Measurements from ENCODE around the gene RELN. TPM values are rescaled to one million over a fixed set of nuclear protein-coding genes. Genes with fewer than 3 reads are reported as not detected.

Gene RELN
- total and polyA plus RNA-seq, 2 donors: 0.28 to 0.96 TPM

DNA sequence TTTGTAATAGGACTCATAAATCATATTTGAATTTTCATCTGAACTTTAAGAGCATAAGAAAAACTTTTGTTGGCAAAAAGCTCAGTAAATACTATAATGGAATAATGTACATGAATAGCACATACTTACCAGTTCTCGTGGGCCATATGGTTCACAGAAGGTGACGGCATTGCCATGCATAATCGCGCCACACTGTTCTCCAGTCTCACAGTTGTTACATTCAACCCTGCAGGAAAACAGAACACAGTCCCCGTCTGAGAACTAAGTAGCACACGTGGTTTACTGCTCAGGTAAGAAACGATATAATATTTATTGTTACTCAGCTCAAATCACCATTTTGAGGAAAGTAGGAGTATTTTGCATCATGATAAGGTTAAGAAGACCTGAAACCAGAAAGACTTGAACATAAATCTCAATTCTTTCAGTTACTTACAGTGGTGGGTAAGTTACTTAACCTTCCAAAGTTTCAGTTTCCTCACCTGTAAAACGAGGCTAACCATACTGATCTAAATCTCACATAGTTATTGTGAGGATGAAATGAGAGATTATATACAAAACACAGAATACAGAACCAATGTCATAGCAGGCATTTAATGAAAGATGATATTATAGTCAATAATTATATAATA is 261.4 kb downstream of the RELN start:
- no peak for DNase-seq (ENCODE audit: low read depth in 6 of 9, low spot score in 9 of 9)
- Histone ChIP-seq H3K9me3 (ENCODE audit: control insufficient read depth in 2 of 2, insufficient read depth in 1 of 2, low read length in 1 of 2) (no peaks in the 10 kb centered on the region), H3K27me3 (ENCODE audit: control insufficient read depth in 2 of 2, insufficient read depth in 1 of 2, low read length in 1 of 2) (no peaks in the 10 kb centered on the region), H3K4me1 (ENCODE audit: control insufficient read depth in 2 of 2, insufficient read depth in 2 of 2, low read length in 2 of 2) (no peaks in the 10 kb centered on the region), H3K4me3 (ENCODE audit: low read length in 2 of 2) (no peak overlapping the region), H3K27ac (ENCODE audit: low read depth in 1 of 2, low read length in 1 of 2) (no peak overlapping the region), H3K36me3 (ENCODE audit: control insufficient read depth in 2 of 2, insufficient read depth in 2 of 2, low read length in 1 of 2) (no peaks in the 10 kb centered on the region)
- WGBS: 89% methylated on average over 8 of the region's 8 CpGs

DNA sequence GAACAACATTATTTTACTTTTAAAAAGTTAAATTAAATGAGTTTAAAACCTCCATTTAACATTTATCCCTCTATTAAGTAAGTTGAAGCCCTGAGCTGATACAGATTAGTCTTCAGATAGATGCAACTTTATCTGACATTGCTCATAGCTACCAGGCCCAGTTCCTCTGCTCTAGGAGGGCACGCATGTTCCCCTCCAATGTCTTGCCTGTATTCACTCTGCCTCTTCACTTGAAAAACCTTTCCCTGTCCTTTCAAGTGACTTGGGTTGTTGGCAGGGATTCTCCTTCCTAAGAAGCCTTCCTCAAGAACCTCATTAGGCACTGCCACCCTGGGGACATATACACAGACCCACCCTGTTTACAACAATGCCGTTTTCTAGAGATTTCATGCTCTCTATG is 270.4 kb downstream of the RELN start:
- no peak overlapping the region for H3K27ac ChIP-seq (ENCODE audit: low read depth in 1 of 2, low read length in 1 of 2)
- H3K36me3 ChIP-seq (ENCODE audit: control insufficient read depth in 2 of 2, insufficient read depth in 2 of 2, low read length in 1 of 2): no peaks in the 10 kb centered on the region
- no peaks in the 10 kb centered on the region for H3K27me3 ChIP-seq (ENCODE audit: control insufficient read depth in 2 of 2, insufficient read depth in 1 of 2, low read length in 1 of 2)
- WGBS: 93% methylated on average over 2 of the region's 2 CpGs
- no peak overlapping the region for H3K4me3 ChIP-seq (ENCODE audit: low read length in 2 of 2)
- no peak for DNase-seq (ENCODE audit: low read depth in 6 of 9, low spot score in 9 of 9)
- H3K4me1 ChIP-seq (ENCODE audit: control insufficient read depth in 2 of 2, insufficient read depth in 2 of 2, low read length in 2 of 2): no peaks in the 10 kb centered on the region
- no peaks in the 10 kb centered on the region for H3K9me3 ChIP-seq (ENCODE audit: control insufficient read depth in 2 of 2, insufficient read depth in 1 of 2, low read length in 1 of 2)

DNA sequence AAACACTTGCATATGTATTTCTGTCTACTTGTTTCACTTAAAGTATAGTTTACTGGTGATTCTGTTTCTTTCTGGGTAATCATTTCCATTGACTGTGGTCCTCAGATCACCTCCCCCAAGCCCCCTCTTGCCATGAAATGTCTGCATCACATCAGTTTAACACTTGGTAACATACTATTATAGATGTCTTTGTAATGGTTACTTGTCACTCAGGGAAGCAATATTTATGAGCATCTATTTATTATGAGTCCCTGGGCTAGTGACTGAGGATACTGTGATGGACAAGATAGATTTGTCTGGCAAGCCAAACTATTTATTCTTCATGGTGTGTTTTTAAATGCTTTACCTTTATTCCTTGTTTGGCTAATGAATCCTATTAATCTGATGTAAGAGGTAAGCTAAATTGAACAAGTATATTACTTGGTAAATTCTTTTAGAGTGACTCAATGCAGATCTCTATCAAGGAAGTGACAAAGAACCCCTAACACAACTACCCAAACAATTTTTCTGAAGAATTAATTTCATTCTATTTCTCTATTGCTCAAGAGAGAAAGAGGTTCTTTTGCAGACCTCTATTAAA is 270.9 kb downstream of the RELN start:
- H3K27ac ChIP-seq (ENCODE audit: low read depth in 1 of 2, low read length in 1 of 2): no peak overlapping the region
- H3K9me3 ChIP-seq (ENCODE audit: control insufficient read depth in 2 of 2, insufficient read depth in 1 of 2, low read length in 1 of 2): no peaks in the 10 kb centered on the region
- no peaks in the 10 kb centered on the region for H3K4me1 ChIP-seq (ENCODE audit: control insufficient read depth in 2 of 2, insufficient read depth in 2 of 2, low read length in 2 of 2)
- no peaks in the 10 kb centered on the region for H3K36me3 ChIP-seq (ENCODE audit: control insufficient read depth in 2 of 2, insufficient read depth in 2 of 2, low read length in 1 of 2)
- no peaks in the 10 kb centered on the region for H3K27me3 ChIP-seq (ENCODE audit: control insufficient read depth in 2 of 2, insufficient read depth in 1 of 2, low read length in 1 of 2)
- no peak for DNase-seq (ENCODE audit: low read depth in 6 of 9, low spot score in 9 of 9)
- no peak overlapping the region for H3K4me3 ChIP-seq (ENCODE audit: low read length in 2 of 2)

DNA sequence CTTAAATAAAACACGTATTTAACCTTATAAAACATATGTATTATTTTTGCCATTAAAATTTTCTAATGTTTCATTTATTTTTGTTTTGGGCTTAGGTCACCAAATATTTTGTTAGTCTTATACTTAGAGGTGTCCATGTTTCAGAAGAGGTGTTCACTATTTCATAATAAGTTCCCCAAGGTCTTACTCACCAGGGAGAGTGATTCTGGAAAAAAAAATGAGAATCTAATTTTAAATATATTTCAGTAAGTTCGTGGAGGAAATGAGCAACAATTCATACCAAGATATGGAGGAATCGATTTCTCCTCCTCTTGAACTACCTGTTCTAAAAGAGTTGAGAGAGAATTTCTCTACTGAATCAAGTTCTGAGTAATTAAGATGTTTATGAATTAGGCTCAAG is 271.9 kb downstream of the RELN start:
- H3K36me3 ChIP-seq (ENCODE audit: control insufficient read depth in 2 of 2, insufficient read depth in 2 of 2, low read length in 1 of 2): no peaks in the 10 kb centered on the region
- no peak overlapping the region for H3K4me3 ChIP-seq (ENCODE audit: low read length in 2 of 2)
- no peaks in the 10 kb centered on the region for H3K27me3 ChIP-seq (ENCODE audit: control insufficient read depth in 2 of 2, insufficient read depth in 1 of 2, low read length in 1 of 2)
- no peak for DNase-seq (ENCODE audit: low read depth in 6 of 9, low spot score in 9 of 9)
- H3K9me3 ChIP-seq (ENCODE audit: control insufficient read depth in 2 of 2, insufficient read depth in 1 of 2, low read length in 1 of 2): no peaks in the 10 kb centered on the region
- no peak overlapping the region for H3K27ac ChIP-seq (ENCODE audit: low read depth in 1 of 2, low read length in 1 of 2)
- 94% methylated on average over 3 of the region's 3 CpGs for WGBS
- H3K4me1 ChIP-seq (ENCODE audit: control insufficient read depth in 2 of 2, insufficient read depth in 2 of 2, low read length in 2 of 2): no peaks in the 10 kb centered on the region

DNA sequence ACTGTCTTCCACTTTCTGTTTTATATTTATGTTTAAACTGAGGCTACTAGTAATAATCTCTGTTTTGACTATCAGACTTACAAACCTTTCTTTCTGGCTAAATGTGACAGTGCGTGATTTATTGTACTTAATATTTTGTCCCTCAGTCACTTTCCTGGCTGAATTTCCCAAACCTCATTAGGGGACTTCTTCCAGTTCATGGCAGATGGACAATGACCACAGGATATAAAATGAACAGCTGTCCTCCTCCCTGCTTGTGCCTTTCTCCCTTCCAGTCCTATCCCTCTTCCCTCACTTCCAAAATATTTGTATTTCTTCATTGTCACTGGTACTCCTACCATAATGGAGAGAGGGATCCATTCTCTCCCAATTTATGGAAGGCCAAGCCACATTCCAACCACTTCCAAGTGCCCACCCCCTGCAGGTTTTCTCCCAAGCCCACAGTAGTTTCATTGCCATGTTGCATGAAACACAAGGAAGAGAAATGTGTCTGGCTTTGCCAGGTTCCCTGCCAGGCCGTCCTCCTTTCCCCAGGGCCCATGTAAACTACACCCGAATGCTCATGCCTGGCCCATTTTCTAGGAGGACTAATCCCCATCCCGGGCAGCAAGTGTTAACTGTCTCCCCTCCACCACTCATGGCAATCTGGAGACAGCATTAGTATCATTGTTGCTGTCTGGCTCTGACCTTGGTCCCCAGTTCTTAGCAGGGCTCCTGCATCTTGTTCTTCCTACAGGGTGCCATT is 273.9 kb downstream of the RELN start:
- H3K36me3 ChIP-seq (ENCODE audit: control insufficient read depth in 2 of 2, insufficient read depth in 2 of 2, low read length in 1 of 2): no peaks in the 10 kb centered on the region
- no peak overlapping the region for H3K4me3 ChIP-seq (ENCODE audit: low read length in 2 of 2)
- H3K27ac ChIP-seq (ENCODE audit: low read depth in 1 of 2, low read length in 1 of 2): no peak overlapping the region
- H3K27me3 ChIP-seq (ENCODE audit: control insufficient read depth in 2 of 2, insufficient read depth in 1 of 2, low read length in 1 of 2): no peaks in the 10 kb centered on the region
- 96% methylated on average over 4 of the region's 4 CpGs for WGBS
- no peak for DNase-seq (ENCODE audit: low read depth in 6 of 9, low spot score in 9 of 9)
- no peaks in the 10 kb centered on the region for H3K9me3 ChIP-seq (ENCODE audit: control insufficient read depth in 2 of 2, insufficient read depth in 1 of 2, low read length in 1 of 2)
- no peaks in the 10 kb centered on the region for H3K4me1 ChIP-seq (ENCODE audit: control insufficient read depth in 2 of 2, insufficient read depth in 2 of 2, low read length in 2 of 2)

DNA sequence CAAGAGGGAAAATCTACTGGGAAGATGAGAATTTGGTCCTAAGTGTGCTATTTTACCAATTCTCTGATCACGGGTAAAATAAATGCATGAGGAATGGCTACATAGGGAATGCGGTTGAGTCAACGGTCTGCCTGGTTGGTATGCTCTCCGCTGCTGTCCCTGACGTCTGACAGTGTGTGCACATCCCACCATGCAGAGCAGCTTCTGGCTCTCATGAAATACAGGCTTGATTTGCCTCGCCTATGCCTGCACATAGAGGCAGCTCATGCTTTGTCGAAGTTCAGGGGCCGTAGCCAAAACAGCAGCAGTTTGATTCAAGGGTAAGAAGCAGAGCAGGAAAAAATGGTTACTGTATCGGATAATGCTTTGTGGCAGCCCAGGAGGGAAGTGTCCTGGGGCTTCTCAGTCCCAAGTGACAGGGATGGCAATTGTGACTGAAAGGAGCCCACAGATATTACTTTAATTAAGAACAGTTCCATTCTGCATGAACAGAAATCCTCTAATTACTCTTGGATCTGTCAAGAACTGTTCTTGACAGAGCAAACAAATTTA is 275.0 kb downstream of the RELN start:
- no peaks in the 10 kb centered on the region for H3K36me3 ChIP-seq (ENCODE audit: control insufficient read depth in 2 of 2, insufficient read depth in 2 of 2, low read length in 1 of 2)
- no peak for DNase-seq (ENCODE audit: low read depth in 6 of 9, low spot score in 9 of 9)
- H3K27ac ChIP-seq (ENCODE audit: low read depth in 1 of 2, low read length in 1 of 2): no peak overlapping the region
- H3K27me3 ChIP-seq (ENCODE audit: control insufficient read depth in 2 of 2, insufficient read depth in 1 of 2, low read length in 1 of 2): no peaks in the 10 kb centered on the region
- no peak overlapping the region for H3K4me3 ChIP-seq (ENCODE audit: low read length in 2 of 2)
- 88% methylated on average over 9 of the region's 9 CpGs for WGBS
- no peaks in the 10 kb centered on the region for H3K9me3 ChIP-seq (ENCODE audit: control insufficient read depth in 2 of 2, insufficient read depth in 1 of 2, low read length in 1 of 2)
- no peaks in the 10 kb centered on the region for H3K4me1 ChIP-seq (ENCODE audit: control insufficient read depth in 2 of 2, insufficient read depth in 2 of 2, low read length in 2 of 2)

DNA sequence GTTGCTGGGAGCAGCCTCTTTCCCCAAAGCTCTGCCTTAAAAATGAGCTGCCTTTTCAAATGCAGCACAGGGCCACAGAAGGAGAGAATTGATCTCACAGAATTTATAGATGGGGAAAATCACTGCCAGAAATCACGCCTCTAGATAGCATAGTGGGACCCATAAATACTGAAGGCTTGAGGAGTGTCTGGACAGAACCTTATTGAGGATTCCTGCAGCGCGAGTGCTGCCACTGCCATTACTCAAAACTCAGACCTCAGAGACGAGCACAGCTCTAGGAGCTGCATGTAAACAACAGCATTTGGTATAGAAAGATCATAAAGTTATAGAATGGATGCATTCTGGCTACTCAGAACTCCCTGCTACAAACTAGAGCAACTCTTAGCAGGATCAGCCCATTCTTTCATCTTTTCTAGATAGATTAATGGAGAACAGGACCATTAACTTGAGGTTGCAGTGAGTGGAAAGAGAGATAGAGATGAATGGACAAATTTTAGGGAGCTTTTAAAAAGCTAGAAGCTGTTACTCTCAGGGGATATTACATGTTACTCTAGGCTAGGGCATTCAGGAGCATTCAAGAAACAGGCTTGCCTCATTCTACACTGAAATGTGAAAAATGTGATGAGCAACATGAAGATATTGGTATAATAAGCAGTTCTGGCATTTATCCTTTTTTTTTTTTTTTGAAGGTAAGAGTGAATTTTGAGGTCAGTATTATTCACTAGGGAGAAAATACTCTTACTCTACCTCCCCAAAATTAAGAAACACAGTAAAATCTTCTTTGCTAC is 276.3 kb downstream of the RELN start:
- Histone ChIP-seq H3K27me3 (ENCODE audit: control insufficient read depth in 2 of 2, insufficient read depth in 1 of 2, low read length in 1 of 2) (no peaks in the 10 kb centered on the region), H3K4me1 (ENCODE audit: control insufficient read depth in 2 of 2, insufficient read depth in 2 of 2, low read length in 2 of 2) (no peaks in the 10 kb centered on the region), H3K36me3 (ENCODE audit: control insufficient read depth in 2 of 2, insufficient read depth in 2 of 2, low read length in 1 of 2) (no peaks in the 10 kb centered on the region), H3K27ac (ENCODE audit: low read depth in 1 of 2, low read length in 1 of 2) (no peak overlapping the region), H3K4me3 (ENCODE audit: low read length in 2 of 2) (no peak overlapping the region), H3K9me3 (ENCODE audit: control insufficient read depth in 2 of 2, insufficient read depth in 1 of 2, low read length in 1 of 2) (no peaks in the 10 kb centered on the region)
- WGBS: 80% methylated on average over 4 of the region's 4 CpGs
- DNase-seq (ENCODE audit: low read depth in 6 of 9, low spot score in 9 of 9): no peak

DNA sequence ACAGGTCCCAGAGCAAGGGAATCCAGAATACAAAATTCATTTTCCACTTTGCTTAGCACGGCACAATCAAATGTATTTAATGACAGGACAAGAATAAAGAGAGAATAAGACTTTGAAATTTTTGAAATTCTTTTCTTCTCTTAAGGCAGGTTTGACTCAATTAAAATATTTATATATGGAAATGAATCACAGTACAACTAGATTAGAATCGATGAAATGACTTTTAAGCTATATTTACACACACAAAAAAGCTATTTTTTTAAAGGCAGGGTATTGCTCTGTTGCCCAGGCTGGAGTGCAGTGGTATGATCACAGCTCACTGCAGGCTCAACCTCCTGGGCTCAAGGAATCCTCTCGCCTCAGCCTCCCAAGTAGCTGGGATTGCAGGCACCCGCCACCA is 278.0 kb downstream of the RELN start:
- H3K36me3 ChIP-seq (ENCODE audit: control insufficient read depth in 2 of 2, insufficient read depth in 2 of 2, low read length in 1 of 2): no peaks in the 10 kb centered on the region
- no peak overlapping the region for H3K27ac ChIP-seq (ENCODE audit: low read depth in 1 of 2, low read length in 1 of 2)
- no peak overlapping the region for H3K4me3 ChIP-seq (ENCODE audit: low read length in 2 of 2)
- no peaks in the 10 kb centered on the region for H3K9me3 ChIP-seq (ENCODE audit: control insufficient read depth in 2 of 2, insufficient read depth in 1 of 2, low read length in 1 of 2)
- H3K4me1 ChIP-seq (ENCODE audit: control insufficient read depth in 2 of 2, insufficient read depth in 2 of 2, low read length in 2 of 2): no peaks in the 10 kb centered on the region
- no peak for DNase-seq (ENCODE audit: low read depth in 6 of 9, low spot score in 9 of 9)
- 81% methylated on average over 4 of the region's 4 CpGs for WGBS
- H3K27me3 ChIP-seq (ENCODE audit: control insufficient read depth in 2 of 2, insufficient read depth in 1 of 2, low read length in 1 of 2): no peaks in the 10 kb centered on the region

DNA sequence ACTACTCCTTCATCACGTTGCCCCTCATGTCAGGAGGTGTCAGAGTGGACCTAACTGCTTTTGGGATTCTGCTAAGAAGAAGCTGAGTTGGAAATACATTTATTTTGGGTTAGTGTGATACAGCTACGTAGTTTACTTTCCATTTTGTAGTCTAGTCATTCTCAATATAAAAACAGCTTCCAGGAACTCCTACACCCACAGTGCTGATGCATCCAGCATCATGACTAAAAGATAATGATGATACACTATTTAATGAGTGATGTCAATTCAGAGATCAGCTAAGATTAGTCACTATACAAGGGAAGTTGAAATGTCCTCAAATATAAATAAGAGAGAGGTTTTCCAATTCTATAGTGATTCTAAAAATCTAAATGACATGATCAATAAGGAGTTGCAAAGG is 279.2 kb downstream of the RELN start:
- no peak overlapping the region for H3K27ac ChIP-seq (ENCODE audit: low read depth in 1 of 2, low read length in 1 of 2)
- H3K4me3 ChIP-seq (ENCODE audit: low read length in 2 of 2): no peak overlapping the region
- no peak for DNase-seq (ENCODE audit: low read depth in 6 of 9, low spot score in 9 of 9)
- WGBS: 64% methylated on average over 2 of the region's 2 CpGs
- H3K27me3 ChIP-seq (ENCODE audit: control insufficient read depth in 2 of 2, insufficient read depth in 1 of 2, low read length in 1 of 2): no peaks in the 10 kb centered on the region
- H3K9me3 ChIP-seq (ENCODE audit: control insufficient read depth in 2 of 2, insufficient read depth in 1 of 2, low read length in 1 of 2): no peaks in the 10 kb centered on the region
- no peaks in the 10 kb centered on the region for H3K4me1 ChIP-seq (ENCODE audit: control insufficient read depth in 2 of 2, insufficient read depth in 2 of 2, low read length in 2 of 2)
- no peaks in the 10 kb centered on the region for H3K36me3 ChIP-seq (ENCODE audit: control insufficient read depth in 2 of 2, insufficient read depth in 2 of 2, low read length in 1 of 2)

All from thymus (tissue), 11 donors.